Daoy (cell line): Measurements from ENCODE around the gene FXYD6. TPM values are rescaled to one million over a fixed set of nuclear protein-coding genes. Genes with fewer than 3 reads are reported as not detected.
"Not testable (repeated sequence)": the region's sequence is repeated elsewhere in the genome, so short reads cannot be mapped to it uniquely, and the experiment has no call there.

Source experiments
- DNase-seq: peaks from one replicate; pipeline ENCODE4 v3.0.0-alpha.2; 2015; ENCODE audit warnings: low read depth
- total RNA-seq: library from RNA; depleted of rRNA; stranded (reverse); fragments of >200 nt; shearing (Covaris generic); gene quantifications from 2 replicates; pipeline ENCODE4 v1.2.3, GENCODE V29; 2014

Gene FXYD6
- total RNA-seq, 1 experiment from 2014 or later: 15.8 TPM

GRCh38 chr11:117817368-117818040, 59.0 kb downstream of the FXYD6 start:
- peak; percentile 80 for DNase-seq

GRCh38 chr11:117816846-117817367, 59.6 kb downstream of the FXYD6 start:
- no peak for DNase-seq

DNA sequence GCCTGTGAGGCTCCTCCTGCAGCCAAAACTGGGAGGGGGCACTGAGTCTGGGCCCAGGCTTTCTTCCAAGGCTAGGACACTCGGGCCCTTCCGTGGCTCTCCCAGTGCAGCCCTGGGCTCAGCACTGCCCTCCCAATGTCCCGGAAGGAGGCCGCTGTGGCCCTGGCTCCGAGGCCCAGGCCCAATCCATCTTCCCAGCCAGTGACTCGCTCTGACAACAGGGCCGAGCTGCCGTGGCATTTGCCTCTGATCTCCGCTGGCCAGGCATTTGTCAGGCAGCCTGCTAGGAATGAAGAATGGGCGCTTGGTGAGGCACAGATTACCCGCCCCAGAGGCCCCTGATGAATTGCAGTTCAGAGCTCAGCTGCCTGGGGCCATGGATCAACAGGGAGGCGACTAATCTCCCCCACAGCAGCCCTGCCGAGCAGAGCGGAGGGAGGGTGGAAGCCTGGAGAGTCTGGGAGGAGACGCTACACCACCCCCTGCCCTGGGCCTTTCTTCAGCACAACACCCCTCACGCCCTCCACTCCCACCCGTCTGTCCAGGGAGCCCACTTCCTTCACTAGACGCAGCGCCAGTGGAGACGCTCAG, 60.2 kb downstream of the FXYD6 start:
- DNase-seq: peak; percentile 52

DNA sequence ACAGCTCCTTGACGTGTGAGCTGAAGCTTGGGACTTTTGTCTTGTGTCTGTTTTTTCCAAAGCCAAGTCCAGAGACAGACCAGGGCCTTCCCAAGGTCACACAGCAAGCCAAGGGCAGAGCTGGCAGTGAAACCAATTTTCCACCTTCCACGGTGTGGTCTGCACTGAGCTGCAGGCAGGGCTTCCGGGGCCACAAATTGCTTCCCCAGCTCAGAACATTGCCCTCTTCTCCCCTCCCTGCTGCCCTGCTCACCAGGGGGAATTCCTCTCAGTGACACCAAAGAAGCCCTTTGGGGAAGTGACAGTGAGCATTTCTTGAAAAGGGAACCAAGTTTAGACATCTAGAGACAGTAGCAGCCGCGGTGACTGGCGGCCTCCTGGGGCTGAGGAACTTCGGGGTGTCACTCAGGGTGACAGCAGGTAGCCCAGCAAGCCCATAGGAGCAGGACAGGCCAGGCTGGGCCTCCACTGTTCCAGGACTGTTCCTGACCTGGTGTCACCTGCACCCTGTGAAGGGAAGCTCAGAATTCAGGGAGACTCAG, 61.1 kb downstream of the FXYD6 start:
- DNase-seq: no peak

- no peak for DNase-seq
Observed at GRCh38 chr11:117814766-117815261, 61.6 kb downstream of the FXYD6 start.

DNA sequence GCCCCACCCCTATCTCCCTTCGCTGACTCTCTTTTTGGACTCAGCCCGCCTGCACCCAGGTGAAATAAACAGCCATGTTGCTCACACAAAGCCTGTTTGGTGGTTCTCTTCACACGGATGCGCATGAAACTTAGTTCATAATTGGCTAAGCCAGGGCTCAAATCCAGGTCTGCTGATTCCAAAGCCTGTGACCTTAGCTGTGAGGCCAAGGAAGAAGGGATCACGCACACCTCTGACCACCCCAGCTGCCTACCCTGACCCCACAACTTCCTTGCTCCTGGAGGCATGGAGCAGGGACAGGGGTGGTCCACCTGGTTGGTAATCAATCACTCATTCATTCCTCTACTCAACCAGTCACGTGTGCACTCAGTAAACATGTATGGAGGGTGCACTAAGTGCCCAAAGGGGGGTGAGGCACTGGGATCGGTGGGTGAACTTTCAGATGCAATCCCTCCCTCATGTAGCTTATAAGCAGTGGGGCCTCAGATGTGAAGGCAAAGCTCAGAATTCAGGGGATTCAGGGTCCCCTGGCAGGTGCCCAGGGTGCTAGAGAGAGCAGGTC, 62.2 kb downstream of the FXYD6 start:
- DNase-seq: no peak

DNA sequence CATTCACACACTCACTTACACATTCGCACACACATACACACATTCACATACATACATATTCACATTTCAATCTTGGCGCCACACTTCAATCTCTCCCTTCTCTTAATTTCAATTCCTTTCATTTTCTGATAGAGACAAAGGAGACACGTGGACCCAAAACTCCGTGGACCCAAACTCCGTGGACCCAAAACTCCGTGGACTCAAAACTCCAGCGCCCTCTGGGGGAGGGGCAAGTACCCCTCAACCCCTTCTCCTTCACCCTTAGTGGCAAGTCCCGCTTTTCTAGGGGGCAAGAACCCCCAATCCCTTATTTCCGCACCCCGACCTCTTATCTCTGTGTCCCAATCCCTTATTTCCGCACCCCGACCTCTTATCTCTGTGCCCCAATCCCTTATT, 66.4 kb downstream of the FXYD6 start:
- DNase-seq: not testable (repeated sequence)

DNA sequence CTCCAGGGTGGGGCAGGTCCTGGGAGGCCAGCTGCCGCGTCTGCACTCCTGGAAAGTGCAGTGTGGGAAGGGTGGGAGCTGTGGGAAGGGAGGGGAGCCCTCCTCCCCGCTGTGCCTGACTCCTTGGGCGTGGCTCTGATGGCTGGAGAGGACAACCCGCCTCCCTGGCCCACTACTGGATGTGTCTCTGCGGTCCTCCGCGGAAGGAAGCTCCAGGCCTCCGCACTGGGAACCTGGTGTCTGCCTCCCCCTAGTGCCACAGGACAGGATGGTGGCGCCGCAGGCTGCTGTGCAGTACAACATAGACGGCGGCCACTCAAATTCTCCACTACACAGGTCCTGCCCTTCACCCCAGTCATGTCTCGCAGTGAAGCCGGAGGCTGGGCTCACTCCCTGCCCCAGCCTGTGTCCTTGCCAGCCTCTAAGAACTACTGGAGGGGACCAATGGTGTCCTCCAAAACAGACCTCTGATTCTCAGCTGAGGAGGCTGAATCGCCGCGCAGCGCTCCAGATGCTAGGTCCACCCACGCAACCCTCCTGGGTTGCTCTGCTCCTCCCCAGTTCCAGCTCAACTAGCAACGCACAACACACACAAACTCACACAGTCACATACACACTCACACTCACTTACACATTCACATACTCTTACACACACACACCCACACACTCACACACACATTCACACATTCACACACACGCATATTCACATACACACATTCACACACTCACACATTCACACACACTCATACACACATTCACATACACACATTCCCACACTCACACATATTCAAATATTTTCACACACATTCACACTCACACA, 67.0 kb downstream of the FXYD6 start:
- DNase-seq: peak; percentile 82

GRCh38 chr11:117808784-117809183, 67.7 kb downstream of the FXYD6 start:
- DNase-seq: peak; percentile 35

DNA sequence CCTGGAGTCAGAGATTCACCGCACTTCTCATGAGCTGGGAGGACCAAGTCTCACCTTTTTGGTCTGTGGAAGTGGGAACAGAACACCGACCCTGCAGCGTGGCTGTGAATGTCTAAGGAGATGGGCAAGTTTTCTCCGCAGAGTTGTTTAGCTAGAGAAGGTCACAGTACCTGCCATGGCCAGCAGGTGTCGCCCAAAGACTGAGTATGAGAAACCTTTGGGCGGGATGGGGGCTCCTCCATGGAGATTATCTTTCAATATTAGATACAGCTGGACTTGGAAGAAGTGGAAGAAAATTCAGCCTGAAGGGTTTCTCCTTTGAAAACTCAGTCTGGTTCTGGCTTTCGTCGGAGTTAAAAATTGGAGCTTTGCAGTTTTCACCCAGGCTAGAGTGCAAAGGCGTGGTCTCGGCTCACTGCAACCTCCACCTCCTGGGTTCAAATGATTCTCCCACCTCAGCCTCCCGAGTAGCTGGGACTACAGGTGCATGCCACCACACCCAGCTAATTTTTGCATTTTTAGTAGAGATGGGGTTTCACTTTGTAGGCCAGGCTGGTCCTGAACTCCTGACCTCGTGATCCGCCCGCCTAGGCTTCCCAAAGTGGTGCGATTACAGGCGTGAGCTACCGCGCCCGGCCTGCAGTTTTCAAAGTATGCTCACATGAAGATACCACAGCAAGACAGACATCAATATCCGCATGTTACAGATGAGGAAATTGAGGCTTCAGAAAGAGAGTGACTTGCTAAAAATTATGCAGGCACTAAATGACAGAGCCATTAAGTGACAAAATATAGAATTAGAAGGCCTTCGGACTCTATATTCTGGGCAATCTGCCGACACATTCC, 68.8 kb downstream of the FXYD6 start:
- peak; percentile 59 for DNase-seq

GRCh38 chr11:117806846-117807245, 69.6 kb downstream of the FXYD6 start:
- DNase-seq: no peak

GRCh38 chr11:117805045-117805444, 71.4 kb downstream of the FXYD6 start:
- DNase-seq: no peak

- no peak for DNase-seq
Observed at GRCh38 chr11:117803896-117804295, 72.6 kb downstream of the FXYD6 start.

- DNase-seq: no peak
Observed at GRCh38 chr11:117799634-117800033, 76.8 kb downstream of the FXYD6 start.

- DNase-seq: peak; percentile 40
Observed at GRCh38 chr11:117796872-117797529, 79.5 kb downstream of the FXYD6 start, which contains the start of gene DSCAML1. Gene DSCAML1 (minus strand): TSS chr11:117797216. CDS start chr11:117797079, 137 bp downstream.

GRCh38 chr11:117796456-117796871, 80.0 kb downstream of the FXYD6 start:
- DNase-seq: no peak

DNA sequence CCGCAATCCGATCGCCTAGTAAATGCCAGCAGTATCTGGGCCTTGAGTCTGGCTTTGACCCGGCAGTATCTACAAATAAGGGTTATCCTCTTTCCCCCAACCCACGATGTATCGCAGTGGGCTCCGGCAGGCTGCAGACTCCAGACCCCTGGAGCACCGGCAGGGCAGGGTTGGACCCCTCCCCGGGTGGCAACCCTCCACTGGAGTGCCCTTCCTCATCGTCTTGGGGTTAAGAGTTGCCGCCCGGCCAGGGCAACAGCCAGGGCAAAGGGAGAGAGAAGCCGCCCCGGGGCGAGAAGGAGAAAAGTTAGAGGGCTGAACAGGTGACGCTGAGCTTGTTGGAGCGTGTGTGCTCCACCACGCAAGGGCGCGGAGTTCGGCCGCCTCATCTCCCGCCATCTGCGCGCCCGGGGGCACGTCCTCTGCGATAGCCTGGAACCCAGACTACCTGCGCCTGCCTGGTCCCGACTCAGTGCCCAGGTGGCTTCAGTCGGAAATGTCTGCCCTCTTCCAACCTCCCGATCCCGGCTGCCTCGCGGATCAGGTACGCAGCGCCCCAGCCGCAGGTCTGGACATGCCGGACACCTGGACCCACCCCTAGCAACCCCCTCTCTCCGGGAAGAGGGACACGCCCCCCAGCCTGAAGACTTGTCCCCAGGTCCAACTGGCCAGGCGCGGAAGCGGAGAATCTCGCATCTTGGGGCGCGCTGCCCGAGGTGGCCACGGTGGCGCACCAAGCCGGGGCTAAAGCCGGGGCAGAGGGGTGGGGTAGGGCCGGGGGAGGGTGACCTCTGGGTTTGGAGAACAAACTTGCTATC, 80.6 kb downstream of the FXYD6 start:
- DNase-seq: no peak

GRCh38 chr11:117794772-117795629, 81.5 kb downstream of the FXYD6 start:
- DNase-seq: no peak
